ENCODE results near the gene MT1M. TPM values are rescaled to one million over a fixed set of nuclear protein-coding genes. Genes with fewer than 3 reads are reported as not detected.

Gene MT1M
- total and polyA plus RNA-seq, 10 of the 15 experiments (the other 5 are each of a cell fraction or from before 2014, with no cell fraction given): not detected

GRCh38 chr16:56653218-56653617 lies 20.8 kb downstream of the MT1M start:
- H3K4me1 ChIP-seq (ENCODE audit: control insufficient read depth, insufficient read depth, low read length): no peaks in the 10 kb centered on the region
- no peak overlapping the region for H3K9ac ChIP-seq (ENCODE audit: control insufficient read depth, insufficient read depth, low read length)
- H3K9me3 ChIP-seq (replicated peaks; ENCODE audit: control insufficient read depth, insufficient read depth, low read length): no peaks in the 10 kb centered on the region
- no peaks in the 10 kb centered on the region for H3K36me3 ChIP-seq (ENCODE audit: control insufficient read depth in 2 of 2, insufficient read depth in 2 of 2, low read length in 1 of 2)
- ChIA-PET POLR2A (no interaction called here), CTCF (interaction anchor here (1.5 kb wide), 1 partner anchor 140 kb away, joined by 3 read pairs; no protein-coding TSS in a partner anchor), RAD21 (ENCODE audit: unreplicated experiment) (interaction anchor here (0.7 to 1.7 kb wide), 3 partner anchors 20 to 119 kb away, joined by 3 to 4 read pairs (median 3); no protein-coding TSS in a partner anchor), SMC1A (ENCODE audit: uncharacterized antibody, unreplicated experiment) (interaction anchor here (1.7 kb wide), 1 partner anchor 49 kb away, joined by 4 read pairs; no protein-coding TSS in a partner anchor)
- no peak for TF ChIP-seq NFYB (IDR thresholded peaks at IDR 0.05; ENCODE audit: insufficient read depth, low read depth, low read length)
- no peak for TF ChIP-seq STAT3 (IDR thresholded peaks at IDR 0.05; ENCODE audit: low read depth, low read length)
- TF ChIP-seq TAF1 (IDR thresholded peaks at IDR 0.05; ENCODE audit: borderline replicate concordance, low read depth, low read length): no peak
- no peak for TF ChIP-seq ZNF592 (IDR thresholded peaks at IDR 0.05)
- TF ChIP-seq ESRRA (IDR thresholded peaks at IDR 0.05; ENCODE audit: low read length): no peak
- no peak for TF ChIP-seq WRNIP1 (IDR thresholded peaks at IDR 0.05; ENCODE audit: borderline replicate concordance, low read depth, low read length)
- TF ChIP-seq KAT2A (conservative IDR thresholded peaks at IDR 0.05; ENCODE audit: control insufficient read depth, low read depth, low read length): no peak
- DNase-seq (ENCODE audit: low read depth, low spot score) (no peak), FAIRE-seq (no peak), ATAC-seq (no peak)
- no peak overlapping the region for H3K27ac ChIP-seq (ENCODE audit: control insufficient read depth, insufficient read depth)
- no peaks in the 10 kb centered on the region for H3K79me2 ChIP-seq (ENCODE audit: control insufficient read depth, insufficient read depth, low read length)
- intact Hi-C loops (cut with micrococcal nuclease; ENCODE audit: unreplicated experiment): no loop called here
- H2AFZ ChIP-seq (ENCODE audit: control insufficient read depth, low read depth, low read length): no peak overlapping the region
- WGBS (ENCODE audit: insufficient coverage, insufficient replicate concordance, low lambda C conversion rate, missing lambda C conversion rate): 6% methylated on average over 7 of the region's 7 CpGs
- H3K4me2 ChIP-seq (ENCODE audit: control insufficient read depth, insufficient read depth): no peak overlapping the region
- no peaks in the 10 kb centered on the region for H4K20me1 ChIP-seq (ENCODE audit: control insufficient read depth, insufficient read depth)
- H3K27me3 ChIP-seq (replicated peaks in 1 of 2; ENCODE audit: control insufficient read depth in 2 of 2, insufficient read depth in 2 of 2, low read length in 1 of 2): peaks cover 4 to 7% of the 10 kb centered on the region in 2 experiments; a peak in 3 of 4 replicates
- no TSS peak for BruUV-seq (replicated peaks)
- H3K4me3 ChIP-seq: no peak overlapping the region
- in situ Hi-C loops (cut with MboI): no loop called here
